ENCODE data around the gene FAIM. TPM values are rescaled to one million over a fixed set of nuclear protein-coding genes. Genes with fewer than 3 reads are reported as not detected.
"Not testable (repeated sequence)": the region's sequence is repeated elsewhere in the genome, so short reads cannot be mapped to it uniquely, and the experiment has no call there.

Gene FAIM, protein sequence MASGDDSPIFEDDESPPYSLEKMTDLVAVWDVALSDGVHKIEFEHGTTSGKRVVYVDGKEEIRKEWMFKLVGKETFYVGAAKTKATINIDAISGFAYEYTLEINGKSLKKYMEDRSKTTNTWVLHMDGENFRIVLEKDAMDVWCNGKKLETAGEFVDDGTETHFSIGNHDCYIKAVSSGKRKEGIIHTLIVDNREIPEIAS
- total RNA-seq (ENCODE audit: low replicate concordance): 11.0 and 13.3 TPM in 2 replicates
- long read RNA-seq, transcript FAIM-204 (5 exons, 946 nt): major isoform, 17 of 20 reads
- long read RNA-seq, partial matches to known transcripts: 1 of 20 reads
- long read RNA-seq, other reads (novel, unspliced or antisense): 2 of 20 reads

DNA sequence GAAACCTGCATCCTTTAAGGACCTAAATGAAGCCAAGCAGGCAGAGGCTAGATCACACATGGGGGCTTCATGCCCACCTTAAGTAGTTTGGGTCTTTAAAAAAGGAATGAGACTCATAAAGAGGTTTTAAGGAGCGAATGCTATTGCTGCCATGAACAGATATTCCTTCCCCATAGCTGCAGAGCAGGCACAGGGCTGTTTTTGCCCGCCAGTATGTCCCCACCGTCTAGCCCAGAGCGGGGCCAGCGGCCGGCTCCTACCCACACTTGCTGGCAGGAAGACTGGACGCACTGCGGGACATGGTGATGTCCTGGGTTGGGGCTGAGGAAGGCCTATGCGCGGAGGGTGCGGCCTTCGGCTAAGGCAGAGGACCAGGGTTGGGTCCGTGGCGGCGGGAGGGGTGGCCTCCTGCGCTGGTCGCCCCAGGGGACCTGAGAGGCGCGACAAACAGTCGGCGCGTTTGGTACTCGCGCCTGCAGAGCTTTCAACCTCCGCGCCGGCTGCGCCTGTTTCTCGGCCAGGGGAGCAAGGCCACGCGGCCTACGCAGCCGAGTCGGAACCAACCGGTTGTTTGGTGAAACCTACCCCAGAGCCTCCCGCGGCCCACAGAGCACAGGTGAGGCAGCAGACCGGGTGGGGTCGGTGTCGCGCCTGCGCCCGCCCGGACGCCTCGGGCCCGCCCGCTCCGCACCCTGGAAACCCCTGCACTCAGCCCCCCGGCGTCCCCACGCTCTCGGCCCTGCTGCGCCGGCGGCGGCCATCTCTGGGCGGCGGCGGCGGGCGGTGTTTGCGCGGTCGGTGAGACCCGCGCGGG is at the start of gene FAIM:
TSS of gene FAIM (plus strand) at position 450 of the 814 bp plus-strand sequence. CDS start 10,956 bp downstream, outside the sequence.
- peaks cover 5% of the 10 kb centered on the region for H3K27me3 Mint-ChIP-seq
- DNase-seq (ENCODE audit: extremely low spot score, unreplicated experiment): peak; percentile 83
- H3K9me3 Mint-ChIP-seq: no peaks in the 10 kb centered on the region
- peaks cover 16% of the 10 kb centered on the region for H3K36me3 Mint-ChIP-seq
- TF ChIP-seq, protein P1, sequence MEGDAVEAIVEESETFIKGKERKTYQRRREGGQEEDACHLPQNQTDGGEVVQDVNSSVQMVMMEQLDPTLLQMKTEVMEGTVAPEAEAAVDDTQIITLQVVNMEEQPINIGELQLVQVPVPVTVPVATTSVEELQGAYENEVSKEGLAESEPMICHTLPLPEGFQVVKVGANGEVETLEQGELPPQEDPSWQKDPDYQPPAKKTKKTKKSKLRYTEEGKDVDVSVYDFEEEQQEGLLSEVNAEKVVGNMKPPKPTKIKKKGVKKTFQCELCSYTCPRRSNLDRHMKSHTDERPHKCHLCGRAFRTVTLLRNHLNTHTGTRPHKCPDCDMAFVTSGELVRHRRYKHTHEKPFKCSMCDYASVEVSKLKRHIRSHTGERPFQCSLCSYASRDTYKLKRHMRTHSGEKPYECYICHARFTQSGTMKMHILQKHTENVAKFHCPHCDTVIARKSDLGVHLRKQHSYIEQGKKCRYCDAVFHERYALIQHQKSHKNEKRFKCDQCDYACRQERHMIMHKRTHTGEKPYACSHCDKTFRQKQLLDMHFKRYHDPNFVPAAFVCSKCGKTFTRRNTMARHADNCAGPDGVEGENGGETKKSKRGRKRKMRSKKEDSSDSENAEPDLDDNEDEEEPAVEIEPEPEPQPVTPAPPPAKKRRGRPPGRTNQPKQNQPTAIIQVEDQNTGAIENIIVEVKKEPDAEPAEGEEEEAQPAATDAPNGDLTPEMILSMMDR (conservative IDR thresholded peaks at IDR 0.05): no peak
- peak within 1 kb of the TSS; percentile 89 for H3K27ac Mint-ChIP-seq
- peaks cover 25% of the 10 kb centered on the region for H3K4me1 Mint-ChIP-seq (ENCODE audit: unreplicated experiment)
- peak within 1 kb of the TSS; percentile 88 for H3K4me3 Mint-ChIP-seq

GRCh38 chr3:138559134-138559533 is 49.4 kb upstream of the FAIM start:
- Mint-ChIP-seq H3K27me3 (no peaks in the 10 kb centered on the region), H3K4me1 (ENCODE audit: unreplicated experiment) (no peaks in the 10 kb centered on the region), H3K27ac (no peak overlapping the region), H3K9me3 (peaks cover 9% of the 10 kb centered on the region), H3K4me3 (no peak overlapping the region), H3K36me3 (peaks cover 51% of the 10 kb centered on the region)
- TF ChIP-seq, protein P1 (conservative IDR thresholded peaks at IDR 0.05): no peak
- DNase-seq (ENCODE audit: extremely low spot score, unreplicated experiment): no peak

DNA sequence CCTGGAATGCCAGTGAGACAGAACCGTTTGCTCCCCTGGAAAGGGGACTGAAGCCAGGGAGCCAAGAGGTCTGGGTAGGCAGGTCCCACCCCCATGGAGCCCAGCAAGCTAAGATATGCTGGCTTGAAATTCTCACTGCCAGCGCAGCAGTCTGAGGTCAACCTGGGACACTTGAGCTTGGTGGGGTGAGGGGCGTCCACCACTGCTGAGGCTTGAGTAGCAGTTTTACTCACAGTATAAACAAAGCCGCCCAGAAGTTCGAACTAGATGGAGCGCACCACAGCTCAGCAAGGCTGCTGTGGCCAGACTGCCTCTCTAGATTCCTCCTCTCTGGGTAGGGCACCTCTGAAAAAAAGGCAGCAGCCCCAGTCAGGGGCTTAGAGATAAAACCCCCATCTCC is 48.1 kb upstream of the FAIM start:
- TF ChIP-seq, protein P1 (conservative IDR thresholded peaks at IDR 0.05): no peak
- peaks cover 57% of the 10 kb centered on the region for H3K36me3 Mint-ChIP-seq
- no peak for DNase-seq (ENCODE audit: extremely low spot score, unreplicated experiment)
- H3K9me3 Mint-ChIP-seq: peaks cover 9% of the 10 kb centered on the region
- H3K27me3 Mint-ChIP-seq: no peaks in the 10 kb centered on the region
- H3K4me3 Mint-ChIP-seq: no peak overlapping the region
- H3K4me1 Mint-ChIP-seq (ENCODE audit: unreplicated experiment): no peaks in the 10 kb centered on the region
- H3K27ac Mint-ChIP-seq: no peak overlapping the region

DNA sequence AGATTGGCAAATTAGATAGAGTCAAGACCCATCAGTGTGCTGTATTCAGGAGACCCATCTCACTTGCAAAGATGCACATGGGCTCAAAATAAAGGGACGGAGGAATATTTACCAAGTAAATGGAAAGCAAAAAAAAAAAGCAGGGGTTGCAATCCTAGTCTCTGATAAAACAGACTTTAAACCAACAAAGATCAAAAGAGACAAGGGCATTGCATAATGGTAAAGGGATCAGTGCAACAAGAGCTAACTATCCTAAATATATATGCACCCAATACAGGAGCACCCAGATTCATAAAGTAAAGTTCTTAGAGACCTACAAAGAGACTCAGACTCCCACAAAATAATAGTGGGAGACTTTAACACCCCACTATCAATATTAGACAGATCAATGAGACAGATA is 45.7 kb upstream of the FAIM start:
- not testable (repeated sequence) for H3K4me3 Mint-ChIP-seq; H3K4me1 Mint-ChIP-seq (ENCODE audit: unreplicated experiment); H3K27ac Mint-ChIP-seq; H3K27me3 Mint-ChIP-seq; DNase-seq (ENCODE audit: extremely low spot score, unreplicated experiment)
- Mint-ChIP-seq H3K9me3 (peaks cover 17% of the 10 kb centered on the region), H3K36me3 (peaks cover 60% of the 10 kb centered on the region)

DNA sequence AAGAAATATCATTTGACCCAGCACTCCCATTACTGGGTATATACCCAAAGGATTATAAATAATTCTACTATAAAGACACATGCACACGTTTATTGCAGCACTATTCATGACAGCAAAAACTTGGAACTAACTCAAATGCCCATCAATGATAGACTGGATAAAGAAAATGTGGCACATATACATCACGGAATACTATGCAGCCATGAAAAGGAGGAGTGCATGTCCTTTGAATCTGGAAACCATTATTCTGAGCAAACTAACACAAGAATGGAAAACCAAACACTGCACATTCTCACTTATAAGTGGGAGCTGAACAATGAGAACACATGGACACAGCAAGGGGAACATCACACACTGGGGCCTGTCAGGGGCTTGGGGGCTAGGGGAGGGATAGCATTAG is 42.3 kb upstream of the FAIM start:
- Mint-ChIP-seq H3K36me3 (peaks cover 53% of the 10 kb centered on the region), H3K9me3 (peaks cover 14% of the 10 kb centered on the region)
- not testable (repeated sequence) for DNase-seq (ENCODE audit: extremely low spot score, unreplicated experiment); H3K27ac Mint-ChIP-seq; H3K4me3 Mint-ChIP-seq; H3K27me3 Mint-ChIP-seq; H3K4me1 Mint-ChIP-seq (ENCODE audit: unreplicated experiment)

- Mint-ChIP-seq H3K4me1 (ENCODE audit: unreplicated experiment) (no peaks in the 10 kb centered on the region), H3K27me3 (no peaks in the 10 kb centered on the region), H3K4me3 (no peak overlapping the region), H3K36me3 (peaks cover 53% of the 10 kb centered on the region), H3K9me3 (peaks cover 8% of the 10 kb centered on the region), H3K27ac (no peak overlapping the region)
- TF ChIP-seq, protein P1 (conservative IDR thresholded peaks at IDR 0.05): no peak
- no peak for DNase-seq (ENCODE audit: extremely low spot score, unreplicated experiment)
Observed at GRCh38 chr3:138567403-138567802, 41.2 kb upstream of the FAIM start.
